ENCODE data around the gene BEGAIN.

BEGAIN gene

GRCh38 chr14:100601064-100601463 lies 13.8 kb upstream of the BEGAIN start:
- no peak for DNase-seq (ENCODE audit: low spot score)

GRCh38 chr14:100599981-100600380 lies 12.8 kb upstream of the BEGAIN start:
- no peak for DNase-seq (ENCODE audit: low spot score)

- no peak for DNase-seq (ENCODE audit: low spot score)
These were observed 7.4 kb upstream of the BEGAIN start for GRCh38 chr14:100594625-100594951.

GRCh38 chr14:100593751-100594624 lies 6.8 kb upstream of the BEGAIN start:
- no peak for DNase-seq (ENCODE audit: low spot score)

GRCh38 chr14:100592972-100593371 lies 5.8 kb upstream of the BEGAIN start:
- DNase-seq (ENCODE audit: low spot score) = no peak

GRCh38 chr14:100592461-100592891 lies 5.3 kb upstream of the BEGAIN start:
- no peak for DNase-seq (ENCODE audit: low spot score)

- DNase-seq (ENCODE audit: low spot score) = no peak
These were observed 4.5 kb upstream of the BEGAIN start for GRCh38 chr14:100591453-100592371.

GRCh38 chr14:100590726-100591452 lies 3.7 kb upstream of the BEGAIN start:
- no peak for DNase-seq (ENCODE audit: low spot score)

- DNase-seq (ENCODE audit: low spot score) = no peak
These were observed 2.7 kb upstream of the BEGAIN start for GRCh38 chr14:100589760-100590469.

- DNase-seq (ENCODE audit: low spot score) = no peak
These were observed 2.0 kb upstream of the BEGAIN start for GRCh38 chr14:100589071-100589759.

- DNase-seq (ENCODE audit: low spot score) = no peak
These were observed 1.5 kb upstream of the BEGAIN start for GRCh38 chr14:100588671-100589070.

GRCh38 chr14:100587763-100588411 lies 670 bp upstream of the BEGAIN start:
- no peak for DNase-seq (ENCODE audit: low spot score)

GRCh38 chr14:100586403-100587085 lies 673 bp downstream of the BEGAIN start:
- DNase-seq (ENCODE audit: low spot score) = peak; percentile 91

- no peak for DNase-seq (ENCODE audit: low spot score)
These were observed 1.1 kb downstream of the BEGAIN start for GRCh38 chr14:100586153-100586402.

GRCh38 chr14:100585448-100586152 lies 1.6 kb downstream of the BEGAIN start:
- no peak for DNase-seq (ENCODE audit: low spot score)

GRCh38 chr14:100584056-100585031 lies 2.9 kb downstream of the BEGAIN start:
- DNase-seq (ENCODE audit: low spot score) = no peak

- no peak for DNase-seq (ENCODE audit: low spot score)
These were observed 4.0 kb downstream of the BEGAIN start for GRCh38 chr14:100583245-100583644.

- DNase-seq (ENCODE audit: low spot score) = no peak
These were observed 4.6 kb downstream of the BEGAIN start for GRCh38 chr14:100582496-100583165.
